ENCODE results near the gene FAM110A. TPM values are rescaled to one million over a fixed set of nuclear protein-coding genes. Genes with fewer than 3 reads are reported as not detected.
"Not testable (repeated sequence)": the region's sequence is repeated elsewhere in the genome, so short reads cannot be mapped to it uniquely, and the experiment has no call there.

The FAM110A gene
- total RNA-seq: 1.9 TPM
- long read RNA-seq, partial matches to known transcripts: 0 of 2 reads
- long read RNA-seq, other reads (novel, unspliced or antisense): 0 of 2 reads

- DNase-seq (peak; percentile 99), ATAC-seq (ENCODE audit: poor library complexity) (peak; percentile 99)
- intact Hi-C loops (cut with DNase I): no loop called here
These were observed at the start of gene FAM110A for GRCh38 chr20:833450-834150. Gene FAM110A, plus strand, starts transcription at chr20:833715. Its CDS starts 11,090 bp downstream, at chr20:844805.

GRCh38 chr20:787825-788224, 45.7 kb upstream of the FAM110A start:
- ATAC-seq (ENCODE audit: poor library complexity): no peak
- intact Hi-C loops (cut with DNase I): no loop called here
- DNase-seq: no peak

DNA sequence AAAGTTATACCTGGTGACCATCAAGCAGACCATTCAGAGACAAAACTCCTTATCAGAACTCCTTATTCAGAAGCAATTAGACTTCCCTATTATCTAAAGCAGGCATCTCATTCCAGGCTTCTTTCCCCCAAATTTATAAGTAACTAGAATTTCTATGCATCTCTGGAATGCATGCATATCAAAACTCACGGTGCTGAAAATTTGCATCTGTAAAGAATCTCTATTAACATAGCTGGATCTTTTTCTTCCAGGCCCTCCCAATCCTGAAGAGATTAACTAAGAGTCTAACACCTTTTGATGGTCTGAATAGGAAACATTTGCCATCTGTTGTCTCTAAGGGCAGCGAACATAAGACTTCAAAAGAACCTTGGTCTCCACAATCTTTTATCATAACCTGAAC, 42.5 kb upstream of the FAM110A start:
- intact Hi-C loops (cut with DNase I): no loop called here
- ATAC-seq (ENCODE audit: poor library complexity): no peak
- DNase-seq: no peak

DNA sequence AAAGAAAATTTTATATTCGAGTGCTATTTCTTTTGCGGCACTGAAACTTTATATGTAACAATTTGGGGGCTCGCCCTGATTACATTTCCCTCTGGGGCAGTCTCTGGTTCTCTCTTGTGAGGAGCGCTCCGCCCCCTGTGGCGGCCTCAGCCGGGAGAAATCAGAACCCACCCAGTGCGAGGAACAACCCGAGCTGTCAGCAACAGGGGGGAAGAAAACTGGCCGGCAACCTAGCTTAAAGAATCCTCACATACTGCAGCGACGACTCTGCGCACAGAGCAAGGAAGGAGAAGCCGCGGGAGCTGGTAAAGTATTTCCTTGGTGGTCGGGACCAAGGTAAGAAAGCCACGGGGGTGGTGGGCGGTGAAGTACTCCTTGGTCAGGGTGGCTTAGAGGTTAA, 41.3 kb upstream of the FAM110A start:
- intact Hi-C loops (cut with DNase I): no loop called here
- no peak for DNase-seq

DNA sequence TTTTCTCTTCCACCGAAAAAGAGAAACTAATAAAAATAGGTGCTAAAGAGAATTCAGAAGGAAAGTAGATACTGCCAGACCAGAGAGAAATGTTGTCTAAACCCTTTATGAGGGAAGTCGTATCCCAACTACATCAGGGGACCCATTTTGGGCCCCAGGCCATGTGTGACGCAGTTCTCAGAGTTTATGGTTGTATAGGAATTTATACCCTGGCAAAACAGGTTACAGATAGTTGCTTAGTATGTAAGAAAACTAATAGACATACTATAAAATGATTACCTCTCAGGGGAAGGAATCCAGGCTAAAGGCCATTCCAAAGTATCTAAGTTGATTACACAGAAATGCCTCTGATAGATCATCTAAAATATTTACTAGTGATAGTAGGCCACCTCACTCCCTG, 36.6 kb upstream of the FAM110A start:
- no peak for DNase-seq
- no peak for ATAC-seq (ENCODE audit: poor library complexity)
- intact Hi-C loops (cut with DNase I): no loop called here

More for the DNA sequence above, 41.3 kb upstream of the FAM110A start:
- ATAC-seq (ENCODE audit: poor library complexity): no peak

- ATAC-seq (ENCODE audit: poor library complexity); intact Hi-C loops (cut with DNase I); DNase-seq: not testable (repeated sequence)
These were observed 34.8 kb upstream of the FAM110A start for GRCh38 chr20:798746-799145.

DNA sequence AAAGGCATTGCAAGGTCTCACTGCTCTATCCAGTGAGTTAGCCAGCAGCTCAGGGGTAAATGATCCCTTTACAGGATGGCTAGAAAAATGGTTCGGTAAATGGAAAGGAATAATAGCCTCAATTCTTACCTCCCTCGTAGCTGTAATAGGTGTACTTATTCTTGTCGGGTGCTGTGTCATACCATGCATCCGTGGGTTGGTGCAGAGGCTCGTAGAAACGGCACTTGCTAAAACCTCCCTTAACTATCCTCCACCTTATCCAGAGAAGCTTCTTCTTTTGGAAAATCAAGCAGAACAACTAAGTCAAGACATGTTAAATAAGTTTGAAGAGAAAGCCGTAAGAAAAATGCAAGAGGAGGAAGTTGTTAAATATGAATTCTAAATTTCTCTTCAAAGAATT, 33.5 kb upstream of the FAM110A start:
- ATAC-seq (ENCODE audit: poor library complexity); intact Hi-C loops (cut with DNase I); DNase-seq: not testable (repeated sequence)

DNA sequence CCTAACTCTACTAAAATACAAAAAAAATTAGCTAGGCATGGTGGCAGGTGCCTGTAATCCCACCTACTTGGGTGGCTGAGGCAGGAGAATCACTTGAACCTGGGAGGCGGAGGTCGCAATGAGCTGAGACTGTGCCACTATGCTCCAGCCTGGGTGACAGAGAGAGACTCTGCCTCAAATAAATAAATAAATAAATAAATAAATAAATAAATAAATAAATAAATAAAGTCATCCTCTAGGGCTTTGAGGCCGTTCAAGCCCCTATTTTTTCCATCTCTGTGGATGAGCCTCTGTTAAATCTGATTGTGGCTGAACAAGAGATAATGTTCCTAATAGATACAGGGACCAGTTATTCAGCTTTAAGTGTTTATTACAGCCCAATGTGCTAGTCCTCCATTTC, 31.8 kb upstream of the FAM110A start:
- no peak for DNase-seq
- ATAC-seq (ENCODE audit: poor library complexity): no peak
- intact Hi-C loops (cut with DNase I): no loop called here

GRCh38 chr20:805713-806112, 27.8 kb upstream of the FAM110A start:
- intact Hi-C loops (cut with DNase I): no loop called here

DNA sequence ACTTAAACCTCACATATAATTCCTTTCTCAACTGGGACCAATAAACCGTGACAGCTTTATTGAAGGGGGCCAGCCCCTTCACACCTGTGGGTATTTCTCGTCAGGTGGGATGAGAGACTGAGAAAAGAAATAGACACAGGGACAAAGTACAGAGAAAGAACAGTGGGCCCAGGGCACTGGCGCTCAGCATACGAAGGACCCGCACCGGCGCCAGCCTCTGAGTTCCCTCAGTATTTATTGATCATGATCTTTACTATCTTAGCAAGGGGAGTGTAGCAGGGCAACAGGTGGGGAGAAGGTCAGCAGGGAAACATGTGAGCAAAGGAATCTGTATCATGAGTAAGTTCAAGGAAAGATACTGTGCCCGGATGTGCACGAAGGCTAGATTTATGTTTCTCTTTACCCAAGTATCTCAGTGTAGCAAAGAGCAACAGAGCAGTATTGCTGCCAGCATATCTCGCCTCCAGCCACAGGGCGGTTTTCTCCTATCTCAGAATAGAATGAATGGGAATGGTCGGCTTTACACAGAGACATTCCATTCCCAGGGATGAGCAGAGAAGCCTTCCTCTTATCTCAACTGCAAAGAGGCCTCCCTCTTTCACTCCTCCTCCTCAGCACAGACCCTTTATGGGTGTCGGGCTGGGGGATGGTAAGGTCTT, 21.6 kb upstream of the FAM110A start:
- DNase-seq; ATAC-seq (ENCODE audit: poor library complexity); intact Hi-C loops (cut with DNase I): not testable (repeated sequence)

More at GRCh38 chr20:805713-806112, 27.8 kb upstream of the FAM110A start:
- DNase-seq (no peak), ATAC-seq (ENCODE audit: poor library complexity) (no peak)

GRCh38 chr20:812435-812814, 21.1 kb upstream of the FAM110A start:
- ATAC-seq (ENCODE audit: poor library complexity); intact Hi-C loops (cut with DNase I); DNase-seq: not testable (repeated sequence)

DNA sequence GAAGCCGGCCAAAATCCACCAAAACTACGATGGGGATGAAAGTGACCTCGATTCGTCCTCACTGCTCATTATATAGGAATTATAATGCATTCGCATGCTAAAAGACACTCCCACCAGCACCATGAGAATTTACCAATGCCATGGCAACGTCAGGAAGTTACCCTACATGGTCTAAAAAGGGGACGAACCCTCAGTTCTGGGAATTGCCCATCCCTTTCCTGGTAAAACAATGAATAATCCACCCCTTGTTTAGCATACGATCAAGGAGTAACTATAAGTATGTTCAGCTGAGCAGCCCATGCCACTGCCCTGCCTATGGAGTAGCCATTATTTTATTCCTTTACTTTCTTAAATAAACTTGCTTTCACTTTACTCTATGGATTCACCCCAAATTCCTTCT, 20.1 kb upstream of the FAM110A start:
- no peak for ATAC-seq (ENCODE audit: poor library complexity)
- no peak for DNase-seq
- intact Hi-C loops (cut with DNase I): no loop called here

GRCh38 chr20:815226-815625, 18.3 kb upstream of the FAM110A start:
- no peak for ATAC-seq (ENCODE audit: poor library complexity)

DNA sequence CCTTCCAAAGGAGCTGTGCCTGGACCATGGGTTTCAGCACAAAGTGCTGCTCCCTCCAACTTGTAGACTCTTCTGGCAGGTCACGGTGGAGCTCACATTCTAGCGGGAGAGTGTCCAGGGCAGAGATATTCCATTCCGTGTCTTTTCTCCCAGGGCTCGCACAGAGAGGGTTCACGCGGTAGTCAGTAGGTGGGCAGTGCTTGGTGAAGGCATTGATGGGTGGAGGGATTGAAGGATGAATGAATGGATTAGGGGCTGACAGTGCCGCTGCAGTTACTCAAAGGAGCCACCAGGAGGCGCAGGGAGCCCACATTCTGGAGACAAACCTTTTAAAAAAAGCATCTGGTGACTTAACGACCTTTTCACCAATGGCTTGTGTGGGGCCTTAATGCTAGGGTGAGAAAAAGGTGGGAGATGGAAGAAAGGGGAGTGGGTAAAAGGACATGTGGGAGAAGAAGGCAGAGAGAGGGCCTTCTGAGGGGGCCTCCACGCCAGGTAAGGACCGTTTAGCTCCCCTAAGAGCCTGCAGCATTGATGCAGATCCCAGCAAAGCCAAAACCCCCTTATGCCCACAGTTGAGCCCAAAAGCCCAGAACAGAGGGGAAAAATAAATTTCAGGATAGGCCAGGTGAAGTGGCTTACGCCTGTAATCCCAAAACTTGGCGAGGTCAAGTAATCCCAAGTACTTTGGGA, 17.5 kb upstream of the FAM110A start:
- peak; percentile 61 for ATAC-seq (ENCODE audit: poor library complexity)
- peak; percentile 73 for DNase-seq
- intact Hi-C loops (cut with DNase I): loop anchor here (1.0 to 5.0 kb wide), 2 partner anchors 141 to 396 kb away; no protein-coding TSS in a partner anchor

More at GRCh38 chr20:815226-815625, 18.3 kb upstream of the FAM110A start:
- DNase-seq: no peak
- intact Hi-C loops (cut with DNase I): loop anchor here (5.0 kb wide), 1 partner anchor 397 kb away; no protein-coding TSS in a partner anchor

DNA sequence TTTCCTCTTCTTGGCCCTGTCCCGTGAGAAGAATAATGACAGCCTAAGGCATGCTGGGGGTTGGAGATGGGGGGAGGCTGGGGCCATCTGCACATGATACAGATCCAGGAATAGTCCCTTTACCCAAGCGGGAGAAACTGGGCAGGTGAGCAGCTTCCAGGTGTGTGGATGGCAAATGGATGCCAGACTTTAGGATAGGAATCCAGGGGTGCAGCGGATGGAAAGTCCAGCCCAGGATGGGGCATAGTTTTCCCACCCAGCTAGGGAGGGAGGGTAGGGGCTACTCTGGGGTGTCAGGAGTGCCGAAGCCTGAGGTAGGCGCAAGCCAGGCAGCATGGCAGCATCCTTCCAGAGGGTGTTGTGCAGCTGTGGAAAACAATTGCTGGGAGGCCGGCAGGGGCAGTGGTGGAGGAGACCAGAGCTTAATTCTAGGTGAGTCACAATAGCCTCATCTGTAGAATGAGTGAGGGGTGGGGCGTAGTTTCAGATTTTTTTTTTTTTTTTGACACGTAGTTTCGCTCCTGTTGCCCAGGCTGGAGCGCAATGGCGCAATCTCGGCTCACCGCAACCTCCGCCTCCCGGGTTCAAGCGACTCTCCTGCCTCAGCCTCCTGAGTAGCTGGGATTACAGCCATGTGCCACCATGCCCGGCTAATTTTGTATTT, 15.4 kb upstream of the FAM110A start:
- ATAC-seq (ENCODE audit: poor library complexity): no peak
- intact Hi-C loops (cut with DNase I): loop anchor here (5.0 kb wide), 1 partner anchor 394 kb away; no protein-coding TSS in a partner anchor
- DNase-seq: no peak

- ATAC-seq (ENCODE audit: poor library complexity) (no peak), DNase-seq (no peak)
- intact Hi-C loops (cut with DNase I): loop anchor here (5.0 kb wide), 1 partner anchor 392 kb away; no protein-coding TSS in a partner anchor
These were observed 13.7 kb upstream of the FAM110A start for GRCh38 chr20:819680-820322.

- ATAC-seq (ENCODE audit: poor library complexity): no peak
- DNase-seq: no peak
These were observed 13.1 kb upstream of the FAM110A start for GRCh38 chr20:820323-820953.

More at GRCh38 chr20:820323-820953, 13.1 kb upstream of the FAM110A start:
- intact Hi-C loops (cut with DNase I): no loop called here
